ENCODE results near the gene WNT7A.
"Not testable (repeated sequence)": the region's sequence is repeated elsewhere in the genome, so short reads cannot be mapped to it uniquely, and the experiment has no call there.

WNT7A gene

GRCh38 chr3:13865106-13865505 lies 14.8 kb downstream of the WNT7A start:
- no peak for DNase-seq (ENCODE audit: low read depth)

- no peak for DNase-seq (ENCODE audit: low read depth)
Observed at GRCh38 chr3:13863965-13864595, 15.8 kb downstream of the WNT7A start.

- no peak for DNase-seq (ENCODE audit: low read depth)
Observed at GRCh38 chr3:13863382-13863952, 16.4 kb downstream of the WNT7A start.

- no peak for DNase-seq (ENCODE audit: low read depth)
Observed at GRCh38 chr3:13861461-13861860, 18.4 kb downstream of the WNT7A start.

- no peak for DNase-seq (ENCODE audit: low read depth)
Observed at GRCh38 chr3:13860001-13860400, 19.9 kb downstream of the WNT7A start.

GRCh38 chr3:13858768-13859520 lies 20.9 kb downstream of the WNT7A start:
- no peak for DNase-seq (ENCODE audit: low read depth)

- no peak for DNase-seq (ENCODE audit: low read depth)
Observed at GRCh38 chr3:13857702-13858380, 22.0 kb downstream of the WNT7A start.

GRCh38 chr3:13856628-13857027 lies 23.2 kb downstream of the WNT7A start:
- not testable (repeated sequence) for DNase-seq (ENCODE audit: low read depth)

GRCh38 chr3:13856006-13856405 lies 23.9 kb downstream of the WNT7A start:
- DNase-seq (ENCODE audit: low read depth) = no peak

- no peak for DNase-seq (ENCODE audit: low read depth)
Observed at GRCh38 chr3:13854492-13854891, 25.4 kb downstream of the WNT7A start.

- DNase-seq (ENCODE audit: low read depth) = no peak
Observed at GRCh38 chr3:13853978-13854296, 25.9 kb downstream of the WNT7A start.

GRCh38 chr3:13853256-13853977 lies 26.5 kb downstream of the WNT7A start:
- DNase-seq (ENCODE audit: low read depth) = no peak

GRCh38 chr3:13852638-13853009 lies 27.2 kb downstream of the WNT7A start:
- no peak for DNase-seq (ENCODE audit: low read depth)

GRCh38 chr3:13851997-13852637 lies 27.8 kb downstream of the WNT7A start:
- no peak for DNase-seq (ENCODE audit: low read depth)

GRCh38 chr3:13851091-13851849 lies 28.6 kb downstream of the WNT7A start:
- no peak for DNase-seq (ENCODE audit: low read depth)

GRCh38 chr3:13850161-13850945 lies 29.5 kb downstream of the WNT7A start:
- DNase-seq (ENCODE audit: low read depth) = no peak

- no peak for DNase-seq (ENCODE audit: low read depth)
Observed at GRCh38 chr3:13849018-13849417, 30.9 kb downstream of the WNT7A start.

- DNase-seq (ENCODE audit: low read depth) = no peak
Observed at GRCh38 chr3:13846716-13847570, 32.9 kb downstream of the WNT7A start.

- DNase-seq (ENCODE audit: low read depth) = no peak
Observed at GRCh38 chr3:13846238-13846637, 33.6 kb downstream of the WNT7A start.
